Liver (tissue), 9 donors: Measurements from ENCODE around the gene ZNF358. TPM values are rescaled to one million over a fixed set of nuclear protein-coding genes. Genes with fewer than 3 reads are reported as not detected.

Experiments used
- DNase-seq: peaks from one replicate; pipeline ENCODE4 v3.0.0-alpha.2; 2017; ENCODE audit warnings: low spot score
- H3K27ac ChIP-seq, 2 donors: one replicate each; pipeline ENCODE4 v1.7.0; 2013; ENCODE audit warnings: inconsistent platforms in 2 of 2, low read length in 2 of 2, control low read depth in 1 of 2, low read depth in 1 of 2, mild to moderate bottlenecking in 1 of 2
- H3K27me3 ChIP-seq, 4 donors: one replicate each; pipeline versions ENCODE4 v1.6.1 to v1.7.0; 2013; ENCODE audit warnings: low read length in 3 of 4, inconsistent platforms in 1 of 4, mild to moderate bottlenecking in 1 of 4, moderate library complexity in 1 of 4; ENCODE audit not compliant: control insufficient read depth in 4 of 4, insufficient read depth in 4 of 4
- H3K36me3 ChIP-seq, 4 donors: one replicate each; pipeline versions ENCODE4 v1.6.1 to v1.7.0; 2013; ENCODE audit warnings: low read length in 3 of 4, mild to moderate bottlenecking in 3 of 4, low read depth in 1 of 4, moderate library complexity in 1 of 4; ENCODE audit not compliant: control insufficient read depth in 4 of 4, insufficient read depth in 3 of 4
- H3K4me1 ChIP-seq, 4 donors: one replicate each; pipeline versions ENCODE4 v1.6.1 to v1.7.0; 2013; ENCODE audit warnings: low read length in 3 of 4, mild to moderate bottlenecking in 3 of 4, moderate library complexity in 1 of 4; ENCODE audit not compliant: control insufficient read depth in 4 of 4, insufficient read depth in 4 of 4
- H3K4me3 ChIP-seq, 3 donors: one replicate each; pipeline versions ENCODE4 v1.6.1 to v1.7.0; 2013; ENCODE audit warnings: low read length in 3 of 3, control low read depth in 1 of 3, low read depth in 1 of 3, mild to moderate bottlenecking in 1 of 3
- H3K9ac ChIP-seq, 2 donors: one replicate each; pipeline ENCODE4 v1.7.0; 2013; ENCODE audit warnings: low read length in 2 of 2, mild to moderate bottlenecking in 2 of 2, moderate library complexity in 2 of 2, control low read depth in 1 of 2, low read depth in 1 of 2
- H3K9me3 ChIP-seq, 4 donors: one replicate each; pipeline versions ENCODE4 v1.6.1 to v1.7.0; 2013; ENCODE audit warnings: low read length in 3 of 4; ENCODE audit not compliant: control insufficient read depth in 4 of 4
- ATF3 ChIP-seq: IDR thresholded peaks from 2 replicates; pipeline ENCODE4 v1.6.1; 2016; ENCODE audit warnings: antibody characterized with exemption
- CTCF ChIP-seq: fragments of 150-350 bp; IDR thresholded peaks from 2 replicates; pipeline ENCODE4 v1.5.1; 2017; ENCODE audit warnings: improper control_type of control experiment, low read depth, low read length; ENCODE audit not compliant: missing input control
- EGR1 ChIP-seq, 2 donors: IDR thresholded peaks; 2 replicates each; pipeline ENCODE4 v1.6.1; 2016 to 2018; ENCODE audit warnings: antibody characterized with exemption in 2 of 2, low read depth in 2 of 2
- FOXA1 ChIP-seq: IDR thresholded peaks from 2 replicates; pipeline ENCODE4 v1.6.1; 2016; ENCODE audit warnings: antibody characterized with exemption
- FOXA2 ChIP-seq: IDR thresholded peaks from 2 replicates; pipeline ENCODE4 v1.6.1; 2016; ENCODE audit warnings: antibody characterized with exemption
- GABPA ChIP-seq, 2 donors: IDR thresholded peaks in 1 of 2; conservative IDR thresholded peaks in 1 of 2; 2 replicates each; pipeline ENCODE4 v1.6.1; 2016; ENCODE audit warnings: antibody characterized with exemption in 2 of 2, mild to moderate bottlenecking in 1 of 2, moderate library complexity in 1 of 2
- HNF4A ChIP-seq, 2 donors: conservative IDR thresholded peaks; 2 replicates each; pipeline ENCODE4 v1.6.1; 2016; ENCODE audit warnings: antibody characterized with exemption in 2 of 2, mild to moderate bottlenecking in 2 of 2
- HNF4G ChIP-seq: IDR thresholded peaks from 2 replicates; pipeline ENCODE4 v1.6.1; 2016; ENCODE audit warnings: antibody characterized with exemption
- JUND ChIP-seq, 2 donors: IDR thresholded peaks; 2 replicates each; pipeline ENCODE4 v1.6.1; 2016; ENCODE audit warnings: antibody characterized with exemption in 2 of 2
- MAX ChIP-seq: IDR thresholded peaks from 2 replicates; pipeline ENCODE4 v1.6.1; 2016; ENCODE audit warnings: antibody characterized with exemption
- NR2F2 ChIP-seq: IDR thresholded peaks from 2 replicates; pipeline ENCODE4 v1.6.1; 2016; ENCODE audit warnings: antibody characterized with exemption
- RAD21 ChIP-seq, 2 donors: IDR thresholded peaks; 2 replicates each; pipeline ENCODE4 v1.6.1; 2016; ENCODE audit warnings: antibody characterized with exemption in 2 of 2, mild to moderate bottlenecking in 2 of 2
- REST ChIP-seq: IDR thresholded peaks from 2 replicates; pipeline ENCODE4 v1.6.1; 2016; ENCODE audit warnings: antibody characterized with exemption, mild to moderate bottlenecking
- RXRA ChIP-seq, 2 donors: IDR thresholded peaks; 2 replicates each; pipeline ENCODE4 v1.6.1; 2017 to 2018; ENCODE audit warnings: antibody characterized with exemption in 2 of 2, mild to moderate bottlenecking in 1 of 2
- SP1 ChIP-seq: IDR thresholded peaks from 2 replicates; pipeline ENCODE4 v1.6.1; 2018; ENCODE audit warnings: antibody characterized with exemption, mild to moderate bottlenecking
- TAF1 ChIP-seq: conservative IDR thresholded peaks from 2 replicates; pipeline ENCODE4 v1.6.1; 2016; ENCODE audit warnings: antibody characterized with exemption, mild to moderate bottlenecking
- YY1 ChIP-seq: IDR thresholded peaks from 2 replicates; pipeline ENCODE4 v1.6.1; 2016; ENCODE audit warnings: antibody characterized with exemption, mild to moderate bottlenecking
- ZBTB33 ChIP-seq: IDR thresholded peaks from 2 replicates; pipeline ENCODE4 v1.6.1; 2016; ENCODE audit warnings: antibody characterized with exemption
- WGBS: extraction: QIAGEN DNeasy Blood & Tissue Kit; methylation state at CpG from one replicate; pipeline ENCODE4 v1.1.7; 2013; 5-methylcytosine and 5-hydroxymethylcytosine counted together
- polyA plus RNA-seq, 2 donors: library from polyadenylated mRNA; stranded (reverse) in 1 of 2; unstranded in 1 of 2; fragments of 200-250 nt in 1 of 2; fragments of >200 nt in 1 of 2; fragmentation: Nextera tagmentation in 1 of 2; extraction: Ambion mirVana in 1 of 2; gene quantifications; one replicate each; pipeline versions ENCODE4 v1.2.1 to v1.2.3, GENCODE V29; 2013 to 2015
- total RNA-seq, 2 donors: library from RNA; depleted of rRNA; stranded (reverse); fragments of >200 nt; gene quantifications; one replicate each; pipeline ENCODE4 v1.2.3, GENCODE V29; 2014
- donor health status: healthy.
- donor health status: healthy.
- donor health status: healthy.
- donor health status: healthy.
- donor health status: healthy.

The ZNF358 gene
- total and polyA plus RNA-seq, 4 donors: 5.7 to 18.2 (median 12.5) TPM

- no peaks in the 10 kb centered on the region for H3K9me3 ChIP-seq
- H3K9ac ChIP-seq: no peak overlapping the region
- no peaks in the 10 kb centered on the region for H3K4me1 ChIP-seq
- DNase-seq: no peak
- 90% methylated on average over 4 of the region's 4 CpGs for WGBS
- no peaks in the 10 kb centered on the region for H3K27me3 ChIP-seq
- no peak for TF ChIP-seq HNF4G
- TF ChIP-seq ZBTB33: no peak
- no peak for TF ChIP-seq RAD21 (IDR thresholded peaks at IDR 0.05)
- no peak for TF ChIP-seq MAX
- no peak for TF ChIP-seq ATF3
- TF ChIP-seq HNF4A (conservative IDR thresholded peaks at IDR 0.05): no peak
- no peak for TF ChIP-seq TAF1
- TF ChIP-seq FOXA1: no peak
- TF ChIP-seq SP1: no peak
- TF ChIP-seq JUND (IDR thresholded peaks at IDR 0.05): no peak
- no peak for TF ChIP-seq REST
- TF ChIP-seq EGR1 (IDR thresholded peaks at IDR 0.05; ENCODE audit: low read depth in 2 of 2): no peak
- TF ChIP-seq FOXA2: no peak
- no peak for TF ChIP-seq RXRA (IDR thresholded peaks at IDR 0.05)
- H3K4me3 ChIP-seq: no peak overlapping the region
- no peak overlapping the region for H3K27ac ChIP-seq
- H3K36me3 ChIP-seq: peaks cover 11 to 51% (median 29%) of the 10 kb centered on the region in 4 donors
Observed at GRCh38 chr19:7559102-7559501, 43.2 kb downstream of the ZNF358 start.

GRCh38 chr19:7560255-7560654 is 44.4 kb downstream of the ZNF358 start:
- Histone ChIP-seq H3K27me3 (no peaks in the 10 kb centered on the region), H3K4me1 (no peaks in the 10 kb centered on the region), H3K27ac (no peak overlapping the region), H3K9ac (no peak overlapping the region), H3K9me3 (no peaks in the 10 kb centered on the region), H3K36me3 (peaks cover 8 to 44% (median 29%) of the 10 kb centered on the region in 4 donors), H3K4me3 (no peak overlapping the region)
- TF ChIP-seq RXRA (IDR thresholded peaks at IDR 0.05): no peak
- TF ChIP-seq CTCF: no peak
- no peak for TF ChIP-seq FOXA1
- no peak for TF ChIP-seq ZBTB33
- no peak for TF ChIP-seq NR2F2
- TF ChIP-seq TAF1: no peak
- no peak for TF ChIP-seq REST
- no peak for TF ChIP-seq EGR1 (IDR thresholded peaks at IDR 0.05; ENCODE audit: low read depth in 2 of 2)
- TF ChIP-seq FOXA2: no peak
- TF ChIP-seq HNF4G: no peak
- TF ChIP-seq HNF4A (conservative IDR thresholded peaks at IDR 0.05): no peak
- TF ChIP-seq ATF3: no peak
- TF ChIP-seq GABPA (IDR thresholded peaks at IDR 0.05 in 1 of 2, conservative IDR thresholded peaks at IDR 0.05 in 1 of 2): no peak
- TF ChIP-seq YY1: no peak
- TF ChIP-seq SP1: no peak
- no peak for DNase-seq
- WGBS: 97% methylated on average over 2 of the region's 2 CpGs
